HG03108 (cell line): ENCODE results near the gene EFNB1.

Experiments
- ATAC-seq: cut with Tn5 transposase; IDR thresholded peaks from one replicate; pipeline ENCODE4 v1.9.1; 2021; ENCODE audit warnings: moderate library complexity; ENCODE audit not compliant: unreplicated experiment

EFNB1 gene

GRCh38 chrX:68880846-68881552 is 52.2 kb downstream of the EFNB1 start:
- no peak for ATAC-seq

- ATAC-seq = no peak
Observed at GRCh38 chrX:68881911-68882310, 53.1 kb downstream of the EFNB1 start.

GRCh38 chrX:68883800-68884199 is 55.0 kb downstream of the EFNB1 start:
- ATAC-seq = no peak

- ATAC-seq = no peak
Observed at GRCh38 chrX:68889249-68889648, 60.4 kb downstream of the EFNB1 start.
